GM18502 (cell line): ENCODE data around the gene MATR3.
A peak's percentile ranks its signal among the peaks of the same experiment; 100 is the strongest.
"Not testable (repeated sequence)": the region's sequence is repeated elsewhere in the genome, so short reads cannot be mapped to it uniquely, and the experiment has no call there.

Source experiments
- ATAC-seq: cut with Tn5 transposase; IDR thresholded peaks from one replicate; pipeline ENCODE4 v1.9.1; 2021; ENCODE audit warnings: mild to moderate bottlenecking; ENCODE audit not compliant: unreplicated experiment, poor library complexity

MATR3 gene

GRCh38 chr5:139293507-139294373 lies at the start of gene MATR3:
MATR3 (plus strand) TSS chr5:139293740; CDS start chr5:139307416, 13,676 bp downstream.
- ATAC-seq, result peak; percentile 76

- ATAC-seq, result no peak
Observed at GRCh38 chr5:139245637-139246339, 47.8 kb upstream of the MATR3 start.

GRCh38 chr5:139246394-139246793 lies 47.1 kb upstream of the MATR3 start:
- ATAC-seq, result no peak

- ATAC-seq, result no peak
Observed at GRCh38 chr5:139248826-139249453, 44.6 kb upstream of the MATR3 start.

- ATAC-seq, result no peak
Observed at GRCh38 chr5:139251281-139251687, 42.3 kb upstream of the MATR3 start.

- ATAC-seq, result no peak
Observed at GRCh38 chr5:139251695-139252288, 41.7 kb upstream of the MATR3 start.

GRCh38 chr5:139253115-139253514 lies 40.4 kb upstream of the MATR3 start:
- no peak for ATAC-seq

- no peak for ATAC-seq
Observed at GRCh38 chr5:139256820-139257219, 36.7 kb upstream of the MATR3 start.

GRCh38 chr5:139262059-139262741 lies 31.3 kb upstream of the MATR3 start:
- ATAC-seq, result no peak

- peak; percentile 66 for ATAC-seq
Observed at GRCh38 chr5:139262742-139263445, 30.6 kb upstream of the MATR3 start.

GRCh38 chr5:139263536-139263935 lies 30.0 kb upstream of the MATR3 start:
- ATAC-seq, result no peak

GRCh38 chr5:139263946-139264345 lies 29.6 kb upstream of the MATR3 start:
- no peak for ATAC-seq

GRCh38 chr5:139265001-139265400 lies 28.5 kb upstream of the MATR3 start:
- ATAC-seq, result no peak

GRCh38 chr5:139266236-139266635 lies 27.3 kb upstream of the MATR3 start:
- ATAC-seq, result no peak

- no peak for ATAC-seq
Observed at GRCh38 chr5:139267481-139267880, 26.1 kb upstream of the MATR3 start.

GRCh38 chr5:139268364-139269202 lies 25.0 kb upstream of the MATR3 start:
- ATAC-seq, result no peak

- not testable (repeated sequence) for ATAC-seq
Observed at GRCh38 chr5:139270718-139271117, 22.8 kb upstream of the MATR3 start.

GRCh38 chr5:139271201-139272027 lies 22.1 kb upstream of the MATR3 start:
- ATAC-seq, result no peak
